Central memory CD4-positive, alpha-beta T cell (primary cell): ENCODE data around the gene NFKBIZ.
A peak's percentile ranks its signal among the peaks of the same experiment; 100 is the strongest.

Experiments
- DNase-seq: peaks from one replicate; pipeline ENCODE4 v3.0.0; 2022
- total RNA-seq, 3 experiments: gene quantifications; one replicate each; lab custom pipeline; 2026; lab: John Stamatoyannopoulos, UW

The NFKBIZ gene, protein sequence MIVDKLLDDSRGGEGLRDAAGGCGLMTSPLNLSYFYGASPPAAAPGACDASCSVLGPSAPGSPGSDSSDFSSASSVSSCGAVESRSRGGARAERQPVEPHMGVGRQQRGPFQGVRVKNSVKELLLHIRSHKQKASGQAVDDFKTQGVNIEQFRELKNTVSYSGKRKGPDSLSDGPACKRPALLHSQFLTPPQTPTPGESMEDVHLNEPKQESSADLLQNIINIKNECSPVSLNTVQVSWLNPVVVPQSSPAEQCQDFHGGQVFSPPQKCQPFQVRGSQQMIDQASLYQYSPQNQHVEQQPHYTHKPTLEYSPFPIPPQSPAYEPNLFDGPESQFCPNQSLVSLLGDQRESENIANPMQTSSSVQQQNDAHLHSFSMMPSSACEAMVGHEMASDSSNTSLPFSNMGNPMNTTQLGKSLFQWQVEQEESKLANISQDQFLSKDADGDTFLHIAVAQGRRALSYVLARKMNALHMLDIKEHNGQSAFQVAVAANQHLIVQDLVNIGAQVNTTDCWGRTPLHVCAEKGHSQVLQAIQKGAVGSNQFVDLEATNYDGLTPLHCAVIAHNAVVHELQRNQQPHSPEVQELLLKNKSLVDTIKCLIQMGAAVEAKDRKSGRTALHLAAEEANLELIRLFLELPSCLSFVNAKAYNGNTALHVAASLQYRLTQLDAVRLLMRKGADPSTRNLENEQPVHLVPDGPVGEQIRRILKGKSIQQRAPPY
- total RNA-seq, result 43.3 to 905 (median 95.8) reads per million in 3 experiments

DNA sequence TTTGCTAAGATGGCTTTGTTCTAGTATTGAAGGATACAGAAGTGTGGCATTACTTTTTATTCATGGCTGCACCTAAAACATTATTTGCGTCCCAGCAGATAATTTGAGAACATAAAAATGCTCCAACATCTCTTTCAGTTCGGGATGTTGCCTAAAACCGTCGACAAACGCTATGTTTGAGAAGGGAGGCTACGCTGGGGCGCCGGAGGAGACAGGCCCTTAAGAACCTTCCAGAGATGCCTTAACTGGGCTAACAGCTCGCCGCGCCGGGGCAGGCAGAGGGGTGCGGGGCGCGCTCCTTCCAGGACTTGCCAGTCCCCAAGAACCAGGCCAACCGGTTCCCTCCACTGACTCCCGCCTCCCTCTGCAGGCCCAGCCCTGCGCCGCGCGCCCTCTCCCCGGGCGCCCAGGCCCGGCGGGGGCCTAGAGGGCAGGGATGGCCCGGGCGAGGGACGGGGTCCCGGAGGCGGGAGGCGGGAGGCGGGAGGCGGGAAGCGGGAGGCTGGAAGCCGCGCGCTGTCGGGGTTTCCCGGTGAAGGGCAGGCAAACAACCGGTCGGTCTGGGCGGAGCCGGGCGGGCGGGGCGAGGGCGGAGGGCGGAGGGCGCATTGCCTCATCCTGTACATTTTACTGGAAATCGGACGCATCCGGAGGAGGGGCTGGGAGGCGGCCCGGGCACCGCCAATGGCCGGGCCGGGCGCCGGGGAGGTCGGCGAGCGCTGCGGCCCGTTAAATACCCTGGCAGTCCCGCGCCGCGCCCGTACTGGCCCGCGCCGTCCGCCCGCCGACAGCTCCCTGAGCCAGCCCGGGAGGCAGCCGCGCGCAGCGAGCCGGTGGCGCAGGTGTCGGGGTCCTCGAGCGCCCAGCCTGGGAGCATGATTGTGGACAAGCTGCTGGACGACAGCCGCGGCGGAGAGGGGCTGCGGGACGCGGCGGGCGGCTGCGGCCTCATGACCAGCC is at the start of gene NFKBIZ:
TSS of gene NFKBIZ (plus strand) at position 761 of the 960 bp plus-strand sequence. CDS start at position 876, 115 bp downstream.
- peak; percentile 88 for DNase-seq

DNA sequence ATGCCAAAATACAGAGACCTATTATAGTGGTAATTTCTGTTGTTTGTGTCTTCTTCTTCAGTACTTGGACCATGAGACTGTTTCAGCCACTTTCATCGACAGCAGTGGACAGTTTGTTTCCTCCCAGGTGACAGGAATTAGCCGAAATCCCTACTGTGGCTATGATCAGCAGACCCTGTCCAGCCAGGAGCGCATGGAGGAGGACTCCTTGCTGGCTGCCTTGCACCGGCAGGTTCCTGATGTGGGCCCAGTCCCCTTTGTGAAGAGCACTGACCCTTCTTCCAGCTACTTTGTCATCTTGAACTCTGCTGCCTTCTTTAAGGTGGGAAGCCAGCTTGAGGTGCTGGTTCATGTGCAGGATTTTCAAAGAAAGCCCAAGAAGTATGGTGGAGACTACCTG is 48.1 kb upstream of the NFKBIZ start:
- no peak for DNase-seq

DNA sequence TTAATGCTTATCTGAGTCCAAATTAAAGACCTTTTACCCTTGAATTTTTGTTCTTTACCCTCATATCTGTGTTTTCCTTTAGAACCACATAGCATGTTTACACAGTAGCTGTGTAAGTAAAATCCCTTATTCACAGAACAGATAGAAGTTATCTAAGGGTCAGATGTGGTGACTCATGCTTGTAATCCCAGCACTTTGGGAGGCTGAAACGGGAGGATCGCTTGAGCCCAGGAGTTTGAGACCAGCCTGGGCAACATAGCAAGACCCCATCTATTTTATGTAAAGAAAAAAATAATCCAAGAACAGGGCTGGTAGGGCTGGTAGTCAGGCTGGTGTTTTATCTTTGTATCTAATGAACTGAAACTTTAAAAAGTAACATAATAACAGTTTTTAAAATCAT is 47.1 kb upstream of the NFKBIZ start:
- DNase-seq, result no peak

DNA sequence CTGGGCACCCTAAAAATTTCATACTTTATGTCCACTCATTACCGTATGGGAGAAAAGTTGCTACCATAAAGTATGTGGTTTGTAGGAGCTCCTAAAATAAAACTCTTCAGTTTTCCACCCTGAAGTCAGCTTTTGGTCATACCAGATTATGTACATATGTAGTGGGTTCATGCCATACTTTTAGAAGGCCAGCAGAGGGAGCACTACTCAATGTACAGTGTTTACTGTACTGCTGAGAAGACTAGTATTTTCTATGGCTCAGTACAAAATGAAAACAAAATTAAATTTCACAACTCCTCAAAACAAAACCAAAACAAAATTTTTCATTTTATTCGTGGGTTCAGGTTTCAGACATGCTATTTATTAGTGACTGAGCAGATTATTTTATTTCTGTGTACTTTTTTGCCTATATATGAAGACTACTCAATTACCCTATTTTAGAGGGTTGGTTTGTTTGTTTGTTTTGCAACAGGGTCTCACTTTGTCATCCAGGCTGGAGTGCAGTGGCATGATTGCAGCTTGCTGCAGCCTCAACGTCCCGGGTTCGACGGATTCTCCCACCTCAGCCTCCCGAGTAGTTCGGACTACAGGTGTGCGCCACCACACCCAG is 46.0 kb upstream of the NFKBIZ start:
- DNase-seq, result peak; percentile 70

DNA sequence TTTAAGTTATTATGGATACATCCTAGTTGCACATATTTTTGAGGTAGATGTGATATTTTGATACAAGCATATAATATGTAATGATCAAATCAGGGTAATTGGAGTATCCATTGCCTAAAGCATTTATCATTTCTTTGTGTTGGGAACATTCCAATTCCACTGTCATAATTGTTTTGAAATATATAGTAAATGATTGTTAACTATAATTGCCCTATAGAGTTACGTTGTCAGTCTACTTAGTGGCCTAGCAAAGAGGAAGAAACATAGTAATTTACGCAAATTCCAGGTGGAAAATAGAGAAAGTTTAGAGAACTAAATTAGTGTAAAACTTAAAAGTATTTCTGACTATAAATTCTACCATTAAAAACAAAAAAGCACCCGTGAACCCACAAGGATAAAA is 45.4 kb upstream of the NFKBIZ start:
- DNase-seq, result no peak

DNA sequence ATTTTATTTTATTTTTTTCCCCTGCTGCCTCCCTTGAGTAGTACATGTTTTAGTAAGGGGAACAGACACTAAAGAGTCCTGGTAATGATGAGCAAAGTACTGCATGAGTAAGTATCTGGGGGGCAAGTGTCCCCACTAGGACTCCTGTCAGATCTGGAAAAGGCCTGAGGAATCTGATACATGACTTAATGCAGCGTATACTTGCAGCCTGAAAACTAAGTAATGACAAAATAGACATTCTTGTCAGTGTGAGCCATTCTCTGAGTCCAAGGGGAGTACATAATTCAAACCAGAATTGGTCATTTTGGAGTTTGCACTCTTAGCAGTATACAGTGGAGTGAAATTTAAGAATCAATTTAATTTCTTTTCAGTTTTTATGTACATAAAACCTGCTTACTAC is 42.8 kb upstream of the NFKBIZ start:
- no peak for DNase-seq

DNA sequence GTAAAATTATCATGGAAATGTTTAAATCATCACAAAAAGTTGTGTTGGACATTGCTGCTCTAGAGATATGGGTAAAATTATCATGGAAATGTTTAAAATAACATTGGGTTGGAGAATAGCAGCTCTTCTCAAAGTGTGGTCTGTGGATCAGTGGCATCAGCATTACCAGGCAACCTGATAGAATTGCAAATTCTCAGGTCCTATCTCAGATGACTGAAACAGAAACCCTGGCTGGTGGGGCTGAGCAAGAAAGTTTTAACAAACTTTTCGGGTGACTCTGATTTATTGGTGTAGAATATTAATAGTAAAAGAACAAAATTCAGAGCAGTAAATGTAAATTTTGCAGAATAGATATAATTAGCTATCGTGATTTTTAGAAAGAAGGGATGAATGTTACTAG is 41.4 kb upstream of the NFKBIZ start:
- no peak for DNase-seq

DNA sequence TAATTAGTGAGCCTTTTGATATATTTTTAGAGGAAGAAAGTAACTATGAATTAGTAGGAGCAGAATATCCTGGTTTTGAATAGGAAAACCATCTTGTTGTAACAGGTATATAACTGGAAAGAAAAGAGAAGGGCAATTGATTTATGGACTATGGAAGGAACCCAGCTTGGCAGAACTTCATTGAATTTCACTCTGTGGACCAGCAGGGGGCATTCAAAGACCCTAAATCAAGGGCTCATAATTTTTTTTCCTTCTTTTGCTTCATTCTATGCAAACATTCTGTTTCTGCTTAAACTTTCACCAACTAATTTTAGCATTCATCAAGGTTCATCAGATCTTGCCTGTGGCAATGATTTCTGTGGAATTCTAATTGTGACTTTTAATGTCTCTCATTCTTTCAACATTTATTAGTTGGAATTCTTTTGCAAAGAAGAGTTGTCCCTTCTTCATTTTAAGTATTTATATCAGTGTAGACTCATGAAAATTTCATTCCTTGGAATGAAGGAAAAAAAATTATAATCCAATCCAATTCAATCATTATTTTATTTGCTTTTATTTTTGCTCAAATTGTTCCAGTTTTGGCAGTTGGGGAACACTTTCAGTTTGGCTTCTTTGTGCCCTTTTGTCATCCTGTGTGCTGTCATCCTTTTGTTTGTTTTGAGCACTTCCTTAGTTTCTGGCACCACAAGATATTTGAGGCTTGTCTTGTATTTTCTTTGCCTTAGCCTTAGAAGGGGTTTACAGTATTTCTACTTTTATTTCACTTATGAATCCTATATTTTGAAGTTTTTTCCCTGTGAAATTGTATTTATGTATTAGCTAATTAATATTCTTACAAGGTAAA is 39.9 kb upstream of the NFKBIZ start:
- peak; percentile 47 for DNase-seq

DNA sequence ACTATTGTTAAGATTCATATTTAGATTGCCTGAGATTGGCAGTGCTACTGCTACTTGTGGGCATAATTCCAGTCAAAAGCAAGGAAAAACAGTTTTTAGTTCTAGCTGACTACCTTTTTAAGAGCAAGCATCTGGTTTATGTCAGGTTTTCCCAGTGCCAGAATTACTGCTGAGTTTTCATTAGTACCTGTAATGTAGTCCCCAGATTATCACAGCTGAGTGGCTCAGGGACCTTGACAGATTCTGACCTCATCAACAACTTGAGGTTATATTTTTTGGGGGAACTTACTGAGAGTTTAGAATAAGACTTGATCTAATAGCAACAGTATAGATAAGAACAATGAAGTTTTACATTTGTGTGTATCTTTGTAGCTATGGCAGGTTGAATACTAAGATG is 39.3 kb upstream of the NFKBIZ start:
- no peak for DNase-seq

DNA sequence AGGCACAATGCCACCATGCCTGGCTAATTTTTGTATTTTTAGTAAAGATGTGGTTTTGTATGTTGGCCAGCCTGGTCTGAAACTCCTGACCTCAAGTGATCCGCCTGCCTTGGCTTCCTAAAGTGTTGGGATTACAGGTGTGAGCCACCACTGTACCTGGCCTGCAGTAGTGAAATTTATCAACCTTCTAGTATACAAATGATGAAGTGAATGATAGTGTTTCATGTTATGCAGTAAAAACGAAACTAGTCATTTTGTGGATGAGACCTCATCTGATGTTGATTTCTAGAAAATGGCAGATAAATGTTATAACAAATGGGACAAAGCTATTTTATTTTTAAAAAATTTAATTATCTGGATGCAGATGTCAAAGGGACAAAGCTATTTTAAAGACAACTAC is 37.4 kb upstream of the NFKBIZ start:
- DNase-seq, result no peak

DNA sequence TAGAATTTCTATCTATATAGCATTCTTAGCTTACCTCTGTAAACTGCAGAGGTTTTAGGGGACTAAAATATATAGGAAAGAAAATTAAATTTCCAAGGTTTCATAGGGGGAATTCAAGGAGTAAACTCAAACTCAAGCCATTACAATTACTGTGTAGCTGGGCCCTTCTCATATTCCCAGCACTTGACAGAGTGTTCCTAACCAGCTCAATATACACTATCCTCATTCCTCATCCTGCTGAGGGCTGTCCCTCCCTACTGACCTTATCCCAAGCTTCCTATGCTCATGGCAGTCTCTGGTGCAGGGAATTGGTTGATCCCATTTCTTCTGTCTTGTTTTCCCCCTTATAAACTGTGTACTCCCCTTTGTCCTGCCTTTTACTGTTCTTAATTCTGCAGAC is 36.4 kb upstream of the NFKBIZ start:
- no peak for DNase-seq

DNA sequence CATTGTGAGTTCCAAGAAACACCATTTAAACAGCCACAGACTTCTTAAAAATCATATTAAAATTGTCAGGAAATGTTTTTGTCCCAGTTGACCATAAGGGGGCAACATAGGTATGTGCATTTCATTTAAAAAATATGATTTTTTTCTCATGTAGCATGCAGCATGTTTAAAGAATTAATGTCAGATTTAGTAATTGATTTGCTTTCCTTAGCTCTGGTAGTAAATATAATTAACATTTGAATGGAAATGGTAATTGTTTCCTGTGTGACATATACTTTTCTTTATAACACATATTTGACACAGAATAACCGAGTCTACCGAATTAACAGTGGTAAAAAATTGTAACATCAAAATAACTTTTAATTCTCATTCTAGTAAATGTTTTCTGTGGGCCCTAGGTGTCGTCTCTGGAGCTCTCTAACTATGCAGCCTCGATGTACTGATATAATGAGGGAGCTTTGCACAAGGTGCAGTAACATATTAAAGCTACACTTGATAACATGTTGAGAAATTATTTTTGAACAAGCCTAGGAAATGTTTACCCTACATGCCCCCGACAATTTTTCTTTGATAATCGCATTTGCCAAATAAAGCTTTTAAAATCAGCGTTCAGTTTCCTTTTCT is 35.4 kb upstream of the NFKBIZ start:
- DNase-seq, result peak; percentile 35

DNA sequence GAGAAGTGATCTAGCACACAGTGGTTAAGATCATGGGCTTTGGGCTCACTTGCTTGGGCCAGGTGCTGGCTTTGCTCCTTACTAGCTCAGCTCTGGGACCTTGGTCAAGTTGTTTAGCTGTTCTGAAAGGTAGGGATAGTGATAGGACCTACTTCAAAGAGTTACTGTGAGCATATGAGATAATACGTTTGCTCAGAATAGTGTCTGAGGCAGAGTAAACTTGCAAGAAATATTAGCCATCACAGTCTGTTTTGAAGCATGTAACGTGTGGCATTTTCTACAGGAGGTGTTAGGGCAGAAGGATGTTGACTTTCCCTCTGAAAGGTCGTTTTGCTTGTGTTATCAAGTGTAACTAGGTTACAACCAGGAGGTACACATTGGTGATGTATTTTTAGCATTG is 34.5 kb upstream of the NFKBIZ start:
- DNase-seq, result no peak

DNA sequence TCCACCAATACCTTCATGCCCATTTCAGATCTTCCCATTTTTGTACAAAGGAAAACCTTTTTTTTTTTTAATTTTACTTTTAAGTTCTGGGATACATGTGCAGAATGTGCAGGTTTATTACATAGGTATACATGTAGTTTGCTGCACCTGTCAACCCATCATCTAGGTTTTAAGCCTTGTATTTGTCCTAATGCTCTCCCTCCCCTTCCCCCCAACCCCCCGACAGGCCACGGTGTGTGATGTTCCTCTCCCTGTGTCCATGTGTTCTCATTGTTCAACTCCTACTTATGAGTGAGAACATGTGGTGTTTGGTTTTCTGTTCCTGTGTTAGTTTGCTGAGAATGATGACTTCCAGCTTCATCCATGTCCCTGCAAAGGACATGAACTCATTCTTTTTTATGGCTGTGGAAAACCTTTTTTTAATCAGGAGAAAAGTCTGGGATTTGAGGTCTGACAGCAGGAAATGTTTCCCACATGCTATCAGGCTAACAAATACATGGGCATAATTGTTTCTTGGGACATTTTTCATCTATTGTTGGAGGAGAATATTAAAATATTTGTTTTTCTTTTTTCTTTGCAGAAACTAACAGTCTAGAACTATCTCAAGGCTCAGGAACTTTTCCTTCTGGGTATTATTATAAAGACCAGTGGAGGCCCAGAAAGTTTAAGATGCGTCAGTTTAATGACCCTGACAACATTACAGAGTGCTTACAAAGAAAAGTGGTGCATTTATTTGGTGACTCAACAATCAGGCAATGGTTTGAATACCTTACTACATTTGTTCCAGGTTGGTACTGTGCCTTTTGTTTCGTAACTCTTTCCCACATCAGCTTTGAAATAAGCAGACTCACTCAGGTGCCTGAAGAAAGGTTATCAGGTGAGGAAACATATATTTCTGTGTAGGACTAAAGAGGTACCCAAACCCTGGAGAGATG is 32.8 kb upstream of the NFKBIZ start:
- DNase-seq, result no peak

DNA sequence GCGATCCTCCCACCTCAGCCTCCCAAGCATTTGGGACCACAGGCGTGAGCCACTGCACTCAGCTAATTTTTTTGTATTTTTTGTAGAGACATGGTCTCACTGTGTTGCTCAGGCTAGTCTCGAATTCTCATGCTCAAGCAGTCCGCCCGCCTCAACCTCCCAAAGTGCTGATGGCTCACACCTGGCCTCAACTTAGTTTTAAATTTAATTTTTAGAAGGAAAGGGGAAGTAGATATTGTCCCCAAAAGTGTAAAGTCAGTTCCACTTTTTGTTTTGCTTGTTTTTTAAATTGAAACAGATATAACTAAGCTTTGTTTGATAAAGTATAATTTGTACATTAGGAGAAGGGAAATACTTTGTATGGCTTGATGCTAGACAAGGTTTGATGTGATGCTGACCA is 31.3 kb upstream of the NFKBIZ start:
- no peak for DNase-seq

DNA sequence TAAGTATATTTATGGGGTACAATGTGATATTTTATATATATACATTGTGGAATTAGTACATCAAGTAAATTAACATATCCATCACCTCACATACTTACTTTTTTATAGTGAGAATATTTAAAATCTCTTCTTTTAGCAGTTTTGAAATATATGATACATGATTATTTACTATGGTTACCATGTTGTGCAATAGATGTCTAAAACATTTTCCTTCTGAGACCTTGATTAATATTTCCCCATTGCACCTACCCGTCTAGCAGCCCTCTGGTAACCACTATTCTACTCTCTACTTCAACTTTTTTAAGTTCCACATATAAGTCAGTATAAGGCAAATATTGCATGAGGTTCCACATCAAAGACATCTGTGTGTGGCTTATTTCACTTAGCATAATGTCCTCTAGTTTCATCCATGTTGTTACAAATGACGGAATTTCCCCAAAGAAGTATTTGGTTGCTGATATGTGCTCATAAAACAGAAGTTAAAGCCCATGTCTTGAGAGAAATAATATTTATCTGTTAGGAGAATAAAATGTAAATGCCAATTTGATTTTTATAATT is 29.6 kb upstream of the NFKBIZ start:
- no peak for DNase-seq

DNA sequence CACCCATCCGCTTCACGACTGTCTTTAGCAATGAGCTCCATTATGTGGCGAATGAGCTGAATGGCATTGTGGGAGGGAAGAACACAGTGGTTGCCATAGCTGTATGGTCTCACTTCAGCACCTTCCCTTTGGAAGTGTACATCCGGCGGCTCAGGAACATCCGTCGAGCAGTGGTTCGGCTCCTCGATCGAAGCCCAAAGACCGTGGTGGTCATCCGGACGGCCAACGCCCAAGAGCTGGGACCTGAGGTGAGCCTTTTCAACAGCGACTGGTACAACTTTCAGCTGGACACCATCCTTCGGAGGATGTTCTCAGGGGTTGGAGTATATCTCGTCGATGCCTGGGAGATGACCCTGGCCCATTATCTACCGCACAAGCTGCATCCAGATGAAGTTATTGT is 27.8 kb upstream of the NFKBIZ start:
- no peak for DNase-seq

DNA sequence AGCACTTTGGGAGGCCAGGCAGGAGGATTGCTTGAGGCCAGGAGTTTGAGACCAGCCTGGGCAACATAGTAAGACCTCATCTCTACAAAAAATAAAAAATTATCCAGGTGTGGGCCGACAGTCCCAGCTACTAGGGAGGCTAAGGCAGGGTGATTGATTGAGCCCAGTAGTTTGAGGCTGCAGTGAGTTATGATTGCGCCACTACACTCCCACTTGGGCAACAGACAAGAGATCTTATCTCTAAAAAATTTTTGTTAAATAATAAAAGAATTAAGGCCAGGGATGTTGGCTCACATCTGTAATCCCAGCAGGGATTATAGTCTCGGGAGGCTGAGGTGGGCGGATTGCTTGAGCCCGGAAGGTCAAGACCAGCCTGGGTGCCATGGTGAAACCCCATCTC is 25.8 kb upstream of the NFKBIZ start:
- no peak for DNase-seq

DNA sequence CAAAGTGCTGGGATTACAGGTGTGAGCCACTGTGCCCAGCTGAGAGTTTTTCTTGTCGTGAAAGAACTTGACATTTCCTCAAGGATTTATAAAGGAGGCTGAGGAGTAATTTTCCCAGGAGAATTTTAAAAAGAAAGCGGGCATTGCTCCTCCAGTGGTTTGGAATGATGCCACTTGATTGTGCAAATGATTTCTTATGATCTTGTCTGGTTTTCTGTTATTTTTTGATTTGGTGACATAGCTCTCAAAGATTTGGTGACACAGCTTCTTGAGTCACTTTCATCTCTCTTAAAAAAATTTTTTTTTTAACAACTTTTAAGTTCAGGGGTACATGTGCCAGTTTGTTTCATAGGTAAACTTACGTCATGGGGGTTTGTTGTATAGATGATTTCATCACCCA is 24.6 kb upstream of the NFKBIZ start:
- DNase-seq, result no peak
